Panc1 (cell line): ENCODE results near the gene PAK3. TPM values are rescaled to one million over a fixed set of nuclear protein-coding genes. Genes with fewer than 3 reads are reported as not detected.

Source experiments
- ATAC-seq: fragments of 200-7000 bp; cut with Tn5 transposase; 2 replicates; pipeline ENCODE4 v1.9.1; 2020; ENCODE audit warnings: mild to moderate bottlenecking, moderate library complexity
- BruUV-seq: library from RNA; stranded (reverse); fragments of 400-500 nt; replicated peaks from 2 replicates; lab custom pipeline; 2021; lab: Mats Ljungman, UMichigan
- CTCF ChIA-PET: fragments of 300-600 bp; sonication (Branson Sonifier 250); formaldehyde crosslinking; loops from one replicate; lab custom pipeline; 2022; ENCODE audit warnings: antibody characterized with exemption; lab: Charles Lee
- POLR2A ChIA-PET: fragments of 300-600 bp; sonication (Branson Sonifier 250); formaldehyde crosslinking; loops from one replicate; lab custom pipeline; 2022; ENCODE audit warnings: antibody characterized with exemption; lab: Charles Lee
- DNase-seq: peaks from one replicate; pipeline ENCODE4 v3.0.0-alpha.2; 2010; ENCODE audit warnings: low read depth, low spot score
- H3K27ac ChIP-seq: 2 replicates; pipeline ENCODE4 v1.5.1; 2011; ENCODE audit warnings: mild to moderate bottlenecking, low read length, inconsistent platforms
- H3K27me3 ChIP-seq: fragments of 200-500 bp; sonication (Bioruptor generic); 2 replicates; pipeline ENCODE4 v1.6.0; 2014; ENCODE audit warnings: low read length, inconsistent platforms; ENCODE audit not compliant: control insufficient read depth, insufficient read depth
- H3K36me3 ChIP-seq: fragments of 200-500 bp; sonication (Bioruptor generic); 2 replicates; pipeline ENCODE4 v1.5.1; 2014; ENCODE audit warnings: inconsistent platforms, mild to moderate bottlenecking, low read length, moderate library complexity; ENCODE audit not compliant: control insufficient read depth, insufficient read depth
- H3K4me1 ChIP-seq: 2 replicates; pipeline ENCODE4 v1.5.1; 2011; ENCODE audit warnings: inconsistent platforms, mild to moderate bottlenecking, low read length, moderate library complexity; ENCODE audit not compliant: control insufficient read depth, insufficient read depth
- H3K4me3 ChIP-seq, 2 experiments: 2 replicates each; pipeline ENCODE4 v1.5.1; 2011 to 2012; ENCODE audit warnings: low read depth in 2 of 2, low read length in 2 of 2, mild to moderate bottlenecking in 2 of 2, inconsistent platforms in 1 of 2, moderate library complexity in 1 of 2
- H3K9me3 ChIP-seq: fragments of 200-500 bp; sonication (Bioruptor generic); 2 replicates; pipeline ENCODE4 v1.5.1; 2014; ENCODE audit warnings: low read depth, mild to moderate bottlenecking, inconsistent platforms, low read length, moderate library complexity; ENCODE audit not compliant: control insufficient read depth, insufficient read depth
- POLR2AphosphoS5 ChIP-seq: IDR thresholded peaks from 2 replicates; pipeline ENCODE4 v1.6.1; 2012; ENCODE audit warnings: mild to moderate bottlenecking, low read depth, low read length, moderate library complexity
- SIN3A ChIP-seq: IDR thresholded peaks from 2 replicates; pipeline ENCODE4 v1.6.1; 2012; ENCODE audit warnings: low read depth, mild to moderate bottlenecking, low read length, moderate library complexity, borderline replicate concordance; ENCODE audit not compliant: insufficient read depth
- TCF7L2 ChIP-seq: IDR thresholded peaks from 2 replicates; pipeline ENCODE4 v1.6.1; 2011; ENCODE audit warnings: mild to moderate bottlenecking, low read depth, low read length, inconsistent platforms
- in situ Hi-C: cut with HindIII; loops from 2 replicates; pipeline ENCODE4 v1.10.0; 2016; ENCODE audit warnings: low sequenced_read_pairs, low pct_unique_long_range_greater_than_20kb
- intact Hi-C: fragments of 100-400 bp; cut with micrococcal nuclease; formaldehyde crosslinking; loops from one replicate; pipeline ENCODE4 v1.10.0; 2022; ENCODE audit not compliant: unreplicated experiment
- total RNA-seq: library from RNA; stranded (reverse); gene quantifications from one replicate; pipeline ENCODE4 v1.2.1, GENCODE V29; 2021; ENCODE audit not compliant: unreplicated experiment
- TF ChIP-seq, protein P1 (sequence below), 2 experiments: IDR thresholded peaks; 2 replicates each; pipeline ENCODE4 v1.6.1; 2011 to 2012; ENCODE audit warnings: low read depth in 2 of 2, control low read depth in 1 of 2, low read length in 1 of 2, mild to moderate bottlenecking in 1 of 2, moderate library complexity in 1 of 2; ENCODE audit not compliant: insufficient read depth in 1 of 2
- TF ChIP-seq, protein P2 (sequence below): fragments of 450-650 bp; IDR thresholded peaks from 2 replicates; pipeline ENCODE4 v1.5.1; 2017; ENCODE audit warnings: mild to moderate bottlenecking

PAK3 gene
- total RNA-seq, 1 experiment from 2014 or later: 0.15 TPM

GRCh38 chrX:111254896-111255693, 159.1 kb downstream of the PAK3 start:
- ChIA-PET CTCF (no interaction called here), POLR2A (no interaction called here)
- intact Hi-C loops (no loop called here), in situ Hi-C loops (no loop called here)
- no peaks in the 10 kb centered on the region for H3K9me3 ChIP-seq
- no peaks in the 10 kb centered on the region for H3K4me1 ChIP-seq
- no peaks in the 10 kb centered on the region for H3K27me3 ChIP-seq
- TF ChIP-seq, protein P1, sequence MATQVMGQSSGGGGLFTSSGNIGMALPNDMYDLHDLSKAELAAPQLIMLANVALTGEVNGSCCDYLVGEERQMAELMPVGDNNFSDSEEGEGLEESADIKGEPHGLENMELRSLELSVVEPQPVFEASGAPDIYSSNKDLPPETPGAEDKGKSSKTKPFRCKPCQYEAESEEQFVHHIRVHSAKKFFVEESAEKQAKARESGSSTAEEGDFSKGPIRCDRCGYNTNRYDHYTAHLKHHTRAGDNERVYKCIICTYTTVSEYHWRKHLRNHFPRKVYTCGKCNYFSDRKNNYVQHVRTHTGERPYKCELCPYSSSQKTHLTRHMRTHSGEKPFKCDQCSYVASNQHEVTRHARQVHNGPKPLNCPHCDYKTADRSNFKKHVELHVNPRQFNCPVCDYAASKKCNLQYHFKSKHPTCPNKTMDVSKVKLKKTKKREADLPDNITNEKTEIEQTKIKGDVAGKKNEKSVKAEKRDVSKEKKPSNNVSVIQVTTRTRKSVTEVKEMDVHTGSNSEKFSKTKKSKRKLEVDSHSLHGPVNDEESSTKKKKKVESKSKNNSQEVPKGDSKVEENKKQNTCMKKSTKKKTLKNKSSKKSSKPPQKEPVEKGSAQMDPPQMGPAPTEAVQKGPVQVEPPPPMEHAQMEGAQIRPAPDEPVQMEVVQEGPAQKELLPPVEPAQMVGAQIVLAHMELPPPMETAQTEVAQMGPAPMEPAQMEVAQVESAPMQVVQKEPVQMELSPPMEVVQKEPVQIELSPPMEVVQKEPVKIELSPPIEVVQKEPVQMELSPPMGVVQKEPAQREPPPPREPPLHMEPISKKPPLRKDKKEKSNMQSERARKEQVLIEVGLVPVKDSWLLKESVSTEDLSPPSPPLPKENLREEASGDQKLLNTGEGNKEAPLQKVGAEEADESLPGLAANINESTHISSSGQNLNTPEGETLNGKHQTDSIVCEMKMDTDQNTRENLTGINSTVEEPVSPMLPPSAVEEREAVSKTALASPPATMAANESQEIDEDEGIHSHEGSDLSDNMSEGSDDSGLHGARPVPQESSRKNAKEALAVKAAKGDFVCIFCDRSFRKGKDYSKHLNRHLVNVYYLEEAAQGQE (IDR thresholded peaks at IDR 0.05; ENCODE audit: insufficient read depth in 1 of 2, low read depth in 2 of 2, low read length in 1 of 2): no peak
- TF ChIP-seq, protein P2, sequence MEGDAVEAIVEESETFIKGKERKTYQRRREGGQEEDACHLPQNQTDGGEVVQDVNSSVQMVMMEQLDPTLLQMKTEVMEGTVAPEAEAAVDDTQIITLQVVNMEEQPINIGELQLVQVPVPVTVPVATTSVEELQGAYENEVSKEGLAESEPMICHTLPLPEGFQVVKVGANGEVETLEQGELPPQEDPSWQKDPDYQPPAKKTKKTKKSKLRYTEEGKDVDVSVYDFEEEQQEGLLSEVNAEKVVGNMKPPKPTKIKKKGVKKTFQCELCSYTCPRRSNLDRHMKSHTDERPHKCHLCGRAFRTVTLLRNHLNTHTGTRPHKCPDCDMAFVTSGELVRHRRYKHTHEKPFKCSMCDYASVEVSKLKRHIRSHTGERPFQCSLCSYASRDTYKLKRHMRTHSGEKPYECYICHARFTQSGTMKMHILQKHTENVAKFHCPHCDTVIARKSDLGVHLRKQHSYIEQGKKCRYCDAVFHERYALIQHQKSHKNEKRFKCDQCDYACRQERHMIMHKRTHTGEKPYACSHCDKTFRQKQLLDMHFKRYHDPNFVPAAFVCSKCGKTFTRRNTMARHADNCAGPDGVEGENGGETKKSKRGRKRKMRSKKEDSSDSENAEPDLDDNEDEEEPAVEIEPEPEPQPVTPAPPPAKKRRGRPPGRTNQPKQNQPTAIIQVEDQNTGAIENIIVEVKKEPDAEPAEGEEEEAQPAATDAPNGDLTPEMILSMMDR: no peak
- TF ChIP-seq POLR2AphosphoS5 (no peak), SIN3A (no peak), TCF7L2 (no peak)
- DNase-seq (no peak), ATAC-seq (no peak)
- no peaks in the 10 kb centered on the region for H3K36me3 ChIP-seq
- H3K27ac ChIP-seq: no peak overlapping the region
- no TSS peak for BruUV-seq
- no peak overlapping the region for H3K4me3 ChIP-seq

DNA sequence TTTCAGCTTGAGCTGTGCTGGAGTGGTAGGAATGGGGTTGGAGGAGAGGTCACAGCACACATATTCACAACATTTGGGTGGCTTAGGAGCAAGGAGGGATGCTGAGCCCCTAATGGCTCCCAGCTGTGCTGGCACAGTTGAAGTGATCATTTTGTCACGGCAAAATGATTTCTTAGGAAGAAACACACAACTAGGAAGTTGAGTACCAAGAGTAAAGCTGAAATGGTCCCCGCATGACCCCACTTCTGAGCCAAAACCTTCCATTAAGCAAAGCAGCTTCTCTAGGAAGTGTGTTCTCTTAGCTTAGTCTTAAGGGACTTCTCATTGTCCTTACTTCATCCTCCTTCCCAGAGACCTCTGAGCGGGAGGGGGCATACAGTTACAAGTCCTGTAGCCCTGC, 161.7 kb downstream of the PAK3 start:
- Histone ChIP-seq H3K27me3 (no peaks in the 10 kb centered on the region), H3K4me3 (no peak overlapping the region), H3K9me3 (no peaks in the 10 kb centered on the region), H3K27ac (no peak overlapping the region), H3K4me1 (no peaks in the 10 kb centered on the region), H3K36me3 (no peaks in the 10 kb centered on the region)
- ChIA-PET CTCF (no interaction called here), POLR2A (no interaction called here)
- DNase-seq (no peak), ATAC-seq (no peak)
- in situ Hi-C loops: no loop called here
- TF ChIP-seq POLR2AphosphoS5: no peak
- TF ChIP-seq SIN3A: no peak
- TF ChIP-seq, protein P1 (IDR thresholded peaks at IDR 0.05; ENCODE audit: insufficient read depth in 1 of 2, low read depth in 2 of 2, low read length in 1 of 2): no peak
- TF ChIP-seq, protein P2: no peak
- no peak for TF ChIP-seq TCF7L2
- intact Hi-C loops: no loop called here
- no TSS peak for BruUV-seq
